ENCODE data around the gene ARMH3. TPM values are rescaled to one million over a fixed set of nuclear protein-coding genes. Genes with fewer than 3 reads are reported as not detected.

Gene ARMH3
- total and polyA plus RNA-seq, 10 of the 15 experiments (the other 5 are each of a cell fraction or from before 2014, with no cell fraction given) = 13.0 to 33.0 (median 16.4) TPM

DNA sequence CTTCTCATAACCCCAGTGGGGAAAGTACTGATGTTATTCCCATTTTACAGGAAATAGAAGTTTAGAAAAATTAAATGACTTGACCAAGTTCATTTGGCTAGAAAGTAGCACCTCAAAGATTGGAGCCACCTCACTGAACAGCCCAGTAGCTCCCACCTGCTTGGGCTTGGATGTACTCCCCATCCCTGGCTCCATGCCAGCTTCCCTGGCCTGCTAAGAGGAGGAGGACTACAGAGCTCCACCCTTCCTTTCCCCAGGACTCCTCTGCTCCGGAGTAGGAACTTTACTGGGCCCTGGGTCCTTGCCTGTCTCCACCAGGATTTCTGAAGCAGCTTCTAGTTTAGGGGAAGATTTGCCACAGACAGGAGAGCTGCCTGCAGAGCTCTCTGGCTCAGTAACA is 12.2 kb upstream of the ARMH3 start (continued):
- TF ChIP-seq ATF2 (IDR thresholded peaks at IDR 0.05; ENCODE audit: low read length) (no peak), SIX5 (IDR thresholded peaks at IDR 0.05; ENCODE audit: low read depth, low read length, severe bottlenecking) (no peak), TARDBP (IDR thresholded peaks at IDR 0.05; ENCODE audit: borderline replicate concordance) (no peak)

- ATAC-seq (no peak), DNase-seq (ENCODE audit: low read depth, low spot score) (no peak), FAIRE-seq (no peak)
- 92% methylated on average over 18 of the region's 18 CpGs for WGBS (ENCODE audit: insufficient coverage, insufficient replicate concordance, low lambda C conversion rate, missing lambda C conversion rate)
- peaks cover 20% of the 10 kb centered on the region for H3K79me2 ChIP-seq (ENCODE audit: control insufficient read depth, insufficient read depth, low read length)
- H3K4me1 ChIP-seq (ENCODE audit: control insufficient read depth, insufficient read depth, low read length) = peaks cover 7% of the 10 kb centered on the region
- POLR2A ChIA-PET = interaction anchor here (0.5 to 2.2 kb wide), 5 partner anchors 11 to 373 kb away, joined by 3 to 6 read pairs (median 4); partner anchors contain the start of gene ARMH3
- RAD21 ChIA-PET (ENCODE audit: unreplicated experiment) = interaction anchor here (1.4 to 7.7 kb wide), 3 partner anchors 57 to 227 kb away, joined by 4 to 82 read pairs (median 20); no protein-coding TSS in a partner anchor
- SMC1A ChIA-PET (ENCODE audit: uncharacterized antibody, unreplicated experiment) = interaction anchor here (1.3 to 3.7 kb wide), 5 partner anchors 15 to 286 kb away, joined by 3 to 27 read pairs (median 6); no protein-coding TSS in a partner anchor
- intact Hi-C loops (cut with micrococcal nuclease; ENCODE audit: unreplicated experiment) = no loop called here
- CTCF ChIA-PET = interaction anchor here (0.9 to 12.2 kb wide), 15 partner anchors 11 to 465 kb away, joined by 3 to 159 read pairs (median 4); partner anchors contain the start of gene ARMH3
- BruUV-seq (replicated peaks) = no TSS peak
- no peak overlapping the region for H2AFZ ChIP-seq (ENCODE audit: control insufficient read depth, low read depth, low read length)
- no peaks in the 10 kb centered on the region for H3K9me3 ChIP-seq (replicated peaks; ENCODE audit: control insufficient read depth, insufficient read depth, low read length)
- H3K27me3 ChIP-seq (replicated peaks in 1 of 2; ENCODE audit: control insufficient read depth in 2 of 2, insufficient read depth in 2 of 2, low read length in 1 of 2) = no peaks in the 10 kb centered on the region
- H3K36me3 ChIP-seq (ENCODE audit: control insufficient read depth in 2 of 2, insufficient read depth in 2 of 2, low read length in 1 of 2) = no peaks in the 10 kb centered on the region
- peak overlapping the region; percentile 90; the same call in 1 of the 2 replicates for H3K4me3 ChIP-seq
- no peak overlapping the region for H3K27ac ChIP-seq (ENCODE audit: control insufficient read depth, insufficient read depth)
- H3K4me2 ChIP-seq (ENCODE audit: control insufficient read depth, insufficient read depth) = peak overlapping the region; percentile 96
- in situ Hi-C loops (cut with MboI) = no loop called here
- H4K20me1 ChIP-seq (ENCODE audit: control insufficient read depth, insufficient read depth) = no peaks in the 10 kb centered on the region
- no peak for TF ChIP-seq NFYA (IDR thresholded peaks at IDR 0.05; ENCODE audit: borderline replicate concordance, low read depth, low read length)
- TF ChIP-seq ATF7 (IDR thresholded peaks at IDR 0.05; ENCODE audit: low read depth) = no peak
- no peak for TF ChIP-seq SMAD5 (IDR thresholded peaks at IDR 0.05; ENCODE audit: low read depth)
- TF ChIP-seq TCF12 (IDR thresholded peaks at IDR 0.05; ENCODE audit: low read depth, low read length) = no peak
- TF ChIP-seq IRF5 (IDR thresholded peaks at IDR 0.05; ENCODE audit: borderline replicate concordance) = no peak
- TF ChIP-seq, protein P1, sequence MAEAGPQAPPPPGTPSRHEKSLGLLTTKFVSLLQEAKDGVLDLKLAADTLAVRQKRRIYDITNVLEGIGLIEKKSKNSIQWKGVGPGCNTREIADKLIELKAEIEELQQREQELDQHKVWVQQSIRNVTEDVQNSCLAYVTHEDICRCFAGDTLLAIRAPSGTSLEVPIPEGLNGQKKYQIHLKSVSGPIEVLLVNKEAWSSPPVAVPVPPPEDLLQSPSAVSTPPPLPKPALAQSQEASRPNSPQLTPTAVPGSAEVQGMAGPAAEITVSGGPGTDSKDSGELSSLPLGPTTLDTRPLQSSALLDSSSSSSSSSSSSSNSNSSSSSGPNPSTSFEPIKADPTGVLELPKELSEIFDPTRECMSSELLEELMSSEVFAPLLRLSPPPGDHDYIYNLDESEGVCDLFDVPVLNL (IDR thresholded peaks at IDR 0.05; ENCODE audit: low read depth, low read length) = no peak
- no peak for TF ChIP-seq RFX5 (IDR thresholded peaks at IDR 0.05; ENCODE audit: low read depth, low read length)
- TF ChIP-seq BCLAF1 (IDR thresholded peaks at IDR 0.05) = no peak
- TF ChIP-seq CHD4 (IDR thresholded peaks at IDR 0.05) = no peak
- TF ChIP-seq HDAC2 (IDR thresholded peaks at IDR 0.05) = no peak
- no peak for TF ChIP-seq BACH1 (IDR thresholded peaks at IDR 0.05; ENCODE audit: borderline replicate concordance)
- no peak for TF ChIP-seq NR2C2 (IDR thresholded peaks at IDR 0.05; ENCODE audit: borderline replicate concordance, control insufficient read depth, insufficient read length, low read depth)
- H3K9ac ChIP-seq (ENCODE audit: control insufficient read depth, insufficient read depth, low read length) = peak overlapping the region; percentile 8; the same call in 1 of the 2 replicates
Observed at GRCh38 chr10:102067091-102067916, 11.3 kb upstream of the ARMH3 start.
